SK-N-SH (cell line): ENCODE results near the gene SAYSD1. TPM values are rescaled to one million over a fixed set of nuclear protein-coding genes. Genes with fewer than 3 reads are reported as not detected.

Experiments used
- CTCF ChIA-PET: fragments of 300-600, 350-600 bp; formaldehyde crosslinking; extraction: SDS; loops from one replicate; lab custom pipeline; 2021; lab: Yijun Ruan, JAX
- POLR2A ChIA-PET: fragments of 350-600 bp; sonication (Branson Sonifier 250); formaldehyde crosslinking; extraction: SDS; loops from one replicate; lab custom pipeline; 2020; ENCODE audit warnings: antibody characterized with exemption, inconsistent platforms; lab: Yijun Ruan, JAX
- DNase-seq: peaks from one replicate; pipeline ENCODE4 v3.0.0; 2012
- H2AFZ ChIP-seq: fragments of 200-600 bp; sonication (generic); 2 replicates; pipeline ENCODE4 v1.8.1; 2016; ENCODE audit warnings: antibody characterized with exemption, mild to moderate bottlenecking, low read depth
- H3F3A ChIP-seq: fragments of 200-600 bp; sonication (generic); replicated peaks from 2 replicates; pipeline ENCODE3; 2016; ENCODE audit warnings: antibody characterized with exemption, mild to moderate bottlenecking; ENCODE audit not compliant: insufficient read depth
- H3K27ac ChIP-seq, 2 experiments: fragments of 200-500 bp in 1 of 2; fragments of 200-600 bp in 1 of 2; sonication (Bioruptor generic) in 1 of 2; sonication (generic), shearing (Covaris generic) in 1 of 2; 2 replicates each; pipeline versions ENCODE4 v1.5.1 to v1.6.1; 2014 to 2016; ENCODE audit warnings: low read depth in 2 of 2, inconsistent platforms in 1 of 2, low read length in 1 of 2, mild to moderate bottlenecking in 1 of 2, mixed read lengths in 1 of 2
- H3K27me3 ChIP-seq: fragments of 200-600 bp; sonication (generic), shearing (Covaris generic); 2 replicates; pipeline ENCODE4 v1.6.1; 2016; ENCODE audit warnings: mixed run types; ENCODE audit not compliant: insufficient read depth
- H3K36me3 ChIP-seq, 2 experiments: fragments of 200-500 bp in 1 of 2; fragments of 200-600 bp in 1 of 2; sonication (Bioruptor generic) in 1 of 2; sonication (generic) in 1 of 2; replicated peaks in 1 of 2; 2 replicates each; pipeline versions ENCODE3 to v1.5.1; 2014 to 2016; ENCODE audit warnings: low read length in 1 of 2, mild to moderate bottlenecking in 1 of 2; ENCODE audit not compliant: insufficient read depth in 2 of 2, control insufficient read depth in 1 of 2
- H3K4me1 ChIP-seq, 2 experiments: fragments of 200-500 bp in 1 of 2; fragments of 200-600 bp in 1 of 2; sonication (Bioruptor generic) in 1 of 2; sonication (generic), shearing (Covaris generic) in 1 of 2; 2 replicates each; pipeline versions ENCODE4 v1.5.1 to v1.6.1; 2014 to 2016; ENCODE audit warnings: low read depth in 1 of 2, low read length in 1 of 2, mixed run types in 1 of 2; ENCODE audit not compliant: insufficient read depth in 2 of 2, control insufficient read depth in 1 of 2
- H3K4me2 ChIP-seq: fragments of 200-600 bp; sonication (generic), shearing (Covaris generic); 2 replicates; pipeline ENCODE4 v1.6.1; 2017; ENCODE audit warnings: mixed run types
- H3K4me3 ChIP-seq, 2 experiments: fragments of 200-500 bp in 1 of 2; fragments of 200-600 bp in 1 of 2; sonication (Bioruptor generic) in 1 of 2; sonication (generic), shearing (Covaris generic) in 1 of 2; 2 replicates each; pipeline versions ENCODE4 v1.5.1 to v1.8.1; 2014 to 2016; ENCODE audit warnings: low read depth in 2 of 2, inconsistent platforms in 1 of 2, low read length in 1 of 2, mild to moderate bottlenecking in 1 of 2, mixed read lengths in 1 of 2, moderate library complexity in 1 of 2
- H3K79me2 ChIP-seq: fragments of 200-600 bp; sonication (generic); 2 replicates; pipeline ENCODE4 v1.8.1; 2017; ENCODE audit warnings: mild to moderate bottlenecking; ENCODE audit not compliant: insufficient read depth
- H3K9ac ChIP-seq: fragments of 200-600 bp; sonication (generic); 2 replicates; pipeline ENCODE4 v1.6.1; 2017; ENCODE audit warnings: mixed run types
- H3K9me2 ChIP-seq: fragments of 200-600 bp; sonication (generic); 2 replicates; pipeline ENCODE4 v1.6.1; 2017; ENCODE audit warnings: mixed run types
- H3K9me3 ChIP-seq: fragments of 200-600 bp; sonication (generic); 2 replicates; pipeline ENCODE4 v1.6.1; 2017; ENCODE audit warnings: mixed run types, mild to moderate bottlenecking, moderate library complexity
- H4K20me1 ChIP-seq: fragments of 200-600 bp; sonication (generic); 2 replicates; pipeline ENCODE4 v1.6.1; 2017; ENCODE audit warnings: mild to moderate bottlenecking, mixed run types; ENCODE audit not compliant: insufficient read depth
- FOSL2 ChIP-seq: IDR thresholded peaks from 2 replicates; pipeline ENCODE4 v1.4.0; 2012; ENCODE audit warnings: low read depth, mild to moderate bottlenecking, moderate library complexity, borderline replicate concordance
- GATA2 ChIP-seq: sonication (generic); formaldehyde crosslinking; IDR thresholded peaks from 2 replicates; pipeline ENCODE4 v1.5.0; 2020; ENCODE audit warnings: mild to moderate bottlenecking, missing genetic modification reagents
- JUND ChIP-seq: IDR thresholded peaks from 2 replicates; pipeline ENCODE4 v1.4.0; 2012
- MXI1 ChIP-seq: IDR thresholded peaks from 2 replicates; pipeline ENCODE4 v1.6.1; 2012; ENCODE audit warnings: mild to moderate bottlenecking, low read depth, low read length, improper control_type of control experiment
- POLR2AphosphoS5 ChIP-seq: IDR thresholded peaks from 2 replicates; pipeline ENCODE4 v1.6.1; 2012; ENCODE audit warnings: low read depth, low read length
- RAD21 ChIP-seq: IDR thresholded peaks from 2 replicates; pipeline ENCODE4 v1.6.1; 2012; ENCODE audit warnings: mild to moderate bottlenecking, low read length
- RCOR1 ChIP-seq: fragments of 150-350 bp; IDR thresholded peaks from 2 replicates; pipeline ENCODE4 v1.6.1; 2017; ENCODE audit warnings: antibody characterized with exemption, low read length
- RFX5 ChIP-seq: IDR thresholded peaks from 2 replicates; pipeline ENCODE4 v1.6.1; 2012; ENCODE audit warnings: mild to moderate bottlenecking, improper control_type of control experiment, low read length
- SIN3A ChIP-seq: IDR thresholded peaks from 2 replicates; pipeline ENCODE4 v1.6.1; 2012; ENCODE audit warnings: low read depth, mild to moderate bottlenecking, low read length, moderate library complexity, borderline replicate concordance
- TCF12 ChIP-seq: IDR thresholded peaks from 2 replicates; pipeline ENCODE4 v1.4.0; 2012
- WGBS: methylation state at CpG from one replicate; pipeline ENCODE4 v1.1.6; 2017; ENCODE audit warnings: low lambda C conversion rate; 5-methylcytosine and 5-hydroxymethylcytosine counted together
- polyA plus RNA-seq, 3 experiments: library from polyadenylated mRNA; depleted of rRNA; stranded (reverse); fragments of >200 nt; gene quantifications; 2 replicates each; pipeline ENCODE4 v1.2.3, GENCODE V29; 2012
- TF ChIP-seq, protein P1 (sequence below): fragments of 150-350 bp; IDR thresholded peaks from 2 replicates; pipeline ENCODE4 v1.6.1; 2016; ENCODE audit warnings: mild to moderate bottlenecking, low read depth, low read length
- TF ChIP-seq, protein P2 (sequence below): fragments of 150-350 bp; IDR thresholded peaks from 2 replicates; pipeline ENCODE4 v1.6.1; 2017; ENCODE audit warnings: antibody characterized with exemption, low read length, low read depth, borderline replicate concordance
- TF ChIP-seq, protein P3 (sequence below): fragments of 200-600 bp; sonication (generic); IDR thresholded peaks from 2 replicates; pipeline ENCODE4 v1.6.1; 2017; ENCODE audit warnings: antibody characterized with exemption, mild to moderate bottlenecking, moderate library complexity

Gene SAYSD1
- polyA plus RNA-seq, 1 of the 3 experiments (the other 2 are of a cell fraction), result 6.1 TPM

DNA sequence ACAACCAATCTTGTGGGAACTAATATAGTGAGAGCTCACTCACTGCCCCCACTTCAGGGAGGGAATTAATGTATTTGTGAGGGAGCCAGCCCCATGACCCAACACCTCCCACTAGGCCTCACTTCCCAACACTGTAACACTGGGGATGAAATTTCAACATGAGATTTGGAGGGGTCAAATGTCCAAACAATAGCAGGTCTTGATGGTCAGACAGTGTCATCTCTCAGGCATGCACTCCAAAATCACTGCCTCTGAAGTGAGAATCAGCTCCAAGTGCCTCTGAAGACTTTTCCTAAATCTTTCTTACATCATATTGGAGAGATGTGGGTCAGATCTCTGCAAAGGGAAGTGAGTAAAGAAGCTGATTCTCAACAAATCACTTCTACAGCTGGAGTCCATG is 13.8 kb upstream of the SAYSD1 start:
- H3K79me2 ChIP-seq, result no peaks in the 10 kb centered on the region
- DNase-seq, result no peak
- ChIA-PET CTCF (interaction anchor here (1.2 kb wide), 1 partner anchor 9 kb away, joined by 4 read pairs; no protein-coding TSS in a partner anchor), POLR2A (no interaction called here)
- no peak overlapping the region for H3K9ac ChIP-seq
- no peak overlapping the region for H2AFZ ChIP-seq
- no peak overlapping the region for H3K4me3 ChIP-seq
- H3K9me2 ChIP-seq, result no peaks in the 10 kb centered on the region
- TF ChIP-seq TCF12 (no peak), GATA2 (CRISPR knock-in tag) (no peak), RFX5 (no peak), MXI1 (no peak), JUND (no peak), POLR2AphosphoS5 (no peak), RCOR1 (no peak), RAD21 (no peak), SIN3A (no peak)
- TF ChIP-seq, protein P1, sequence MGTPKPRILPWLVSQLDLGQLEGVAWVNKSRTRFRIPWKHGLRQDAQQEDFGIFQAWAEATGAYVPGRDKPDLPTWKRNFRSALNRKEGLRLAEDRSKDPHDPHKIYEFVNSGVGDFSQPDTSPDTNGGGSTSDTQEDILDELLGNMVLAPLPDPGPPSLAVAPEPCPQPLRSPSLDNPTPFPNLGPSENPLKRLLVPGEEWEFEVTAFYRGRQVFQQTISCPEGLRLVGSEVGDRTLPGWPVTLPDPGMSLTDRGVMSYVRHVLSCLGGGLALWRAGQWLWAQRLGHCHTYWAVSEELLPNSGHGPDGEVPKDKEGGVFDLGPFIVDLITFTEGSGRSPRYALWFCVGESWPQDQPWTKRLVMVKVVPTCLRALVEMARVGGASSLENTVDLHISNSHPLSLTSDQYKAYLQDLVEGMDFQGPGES, result no peak
- TF ChIP-seq, protein P2, sequence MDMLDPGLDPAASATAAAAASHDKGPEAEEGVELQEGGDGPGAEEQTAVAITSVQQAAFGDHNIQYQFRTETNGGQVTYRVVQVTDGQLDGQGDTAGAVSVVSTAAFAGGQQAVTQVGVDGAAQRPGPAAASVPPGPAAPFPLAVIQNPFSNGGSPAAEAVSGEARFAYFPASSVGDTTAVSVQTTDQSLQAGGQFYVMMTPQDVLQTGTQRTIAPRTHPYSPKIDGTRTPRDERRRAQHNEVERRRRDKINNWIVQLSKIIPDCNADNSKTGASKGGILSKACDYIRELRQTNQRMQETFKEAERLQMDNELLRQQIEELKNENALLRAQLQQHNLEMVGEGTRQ, result no peak
- TF ChIP-seq, protein P3, sequence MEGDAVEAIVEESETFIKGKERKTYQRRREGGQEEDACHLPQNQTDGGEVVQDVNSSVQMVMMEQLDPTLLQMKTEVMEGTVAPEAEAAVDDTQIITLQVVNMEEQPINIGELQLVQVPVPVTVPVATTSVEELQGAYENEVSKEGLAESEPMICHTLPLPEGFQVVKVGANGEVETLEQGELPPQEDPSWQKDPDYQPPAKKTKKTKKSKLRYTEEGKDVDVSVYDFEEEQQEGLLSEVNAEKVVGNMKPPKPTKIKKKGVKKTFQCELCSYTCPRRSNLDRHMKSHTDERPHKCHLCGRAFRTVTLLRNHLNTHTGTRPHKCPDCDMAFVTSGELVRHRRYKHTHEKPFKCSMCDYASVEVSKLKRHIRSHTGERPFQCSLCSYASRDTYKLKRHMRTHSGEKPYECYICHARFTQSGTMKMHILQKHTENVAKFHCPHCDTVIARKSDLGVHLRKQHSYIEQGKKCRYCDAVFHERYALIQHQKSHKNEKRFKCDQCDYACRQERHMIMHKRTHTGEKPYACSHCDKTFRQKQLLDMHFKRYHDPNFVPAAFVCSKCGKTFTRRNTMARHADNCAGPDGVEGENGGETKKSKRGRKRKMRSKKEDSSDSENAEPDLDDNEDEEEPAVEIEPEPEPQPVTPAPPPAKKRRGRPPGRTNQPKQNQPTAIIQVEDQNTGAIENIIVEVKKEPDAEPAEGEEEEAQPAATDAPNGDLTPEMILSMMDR, result no peak
- TF ChIP-seq, all 33 proteins: peak for 0
- H3K27me3 ChIP-seq, result no peaks in the 10 kb centered on the region
- H3K36me3 ChIP-seq, result no peaks in the 10 kb centered on the region
- H3K4me1 ChIP-seq, result no peaks in the 10 kb centered on the region
- no peak overlapping the region for H3K4me2 ChIP-seq
- no peaks in the 10 kb centered on the region for H4K20me1 ChIP-seq
- no peaks in the 10 kb centered on the region for H3K9me3 ChIP-seq
- H3F3A ChIP-seq, result no peaks in the 10 kb centered on the region
- no peak overlapping the region for H3K27ac ChIP-seq

DNA sequence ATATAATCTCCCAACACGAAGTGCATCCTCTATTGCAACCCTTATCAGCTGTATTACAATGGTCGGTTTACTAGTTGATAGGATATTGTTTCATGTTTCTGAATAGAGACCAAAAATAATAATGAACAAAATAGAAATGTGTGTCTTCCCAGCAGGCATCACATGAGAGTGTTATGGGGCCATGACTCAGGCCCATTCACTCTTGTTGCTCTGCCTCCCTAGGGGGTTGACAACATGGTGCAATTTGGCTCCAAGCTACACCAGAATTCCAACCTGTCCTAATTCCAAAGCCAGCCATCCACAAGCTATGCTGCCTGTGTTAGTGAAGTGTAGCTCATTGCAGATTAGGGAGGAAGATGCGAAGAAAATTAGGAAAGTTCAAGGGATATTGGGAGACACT is 13.1 kb upstream of the SAYSD1 start:
- Histone ChIP-seq H3K9ac (no peak overlapping the region), H3K27me3 (no peaks in the 10 kb centered on the region)
- POLR2A ChIA-PET, result no interaction called here
- no peak for TF ChIP-seq FOSL2
- TF ChIP-seq, all 33 proteins: peak for 0
- Histone ChIP-seq H3K9me3 (no peaks in the 10 kb centered on the region), H3F3A (no peaks in the 10 kb centered on the region), H3K4me2 (no peak overlapping the region), H2AFZ (no peak overlapping the region), H3K4me3 (no peak overlapping the region), H3K9me2 (no peaks in the 10 kb centered on the region), H3K36me3 (no peaks in the 10 kb centered on the region), H3K79me2 (no peaks in the 10 kb centered on the region), H4K20me1 (no peaks in the 10 kb centered on the region), H3K4me1 (no peaks in the 10 kb centered on the region), H3K27ac (no peak overlapping the region)
- 25% methylated on average over 3 of the region's 3 CpGs for WGBS
- no peak for DNase-seq
- CTCF ChIA-PET, result no interaction called here
